Right lobe of liver (tissue), 6 donors: Measurements from ENCODE around the gene HPS5. TPM values are rescaled to one million over a fixed set of nuclear protein-coding genes. Genes with fewer than 3 reads are reported as not detected.

Experiments
- ATAC-seq, 4 donors: fragments of 200-7000 bp; cut with Tn5 transposase; one replicate each; pipeline ENCODE4 v1.9.1; 2020; ENCODE audit warnings: mild to moderate bottlenecking in 4 of 4, moderate library complexity in 4 of 4
- DNase-seq, 3 donors: peaks; one replicate each; pipeline ENCODE4 v3.0.0-alpha.2; 2020
- H3K27ac ChIP-seq, 3 donors: fragments of 200-600 bp; one replicate each; pipeline ENCODE4 v1.8.0; 2022
- H3K27me3 ChIP-seq, 2 donors: fragments of 200-600 bp; one replicate each; pipeline ENCODE4 v1.8.0; 2022
- H3K36me3 ChIP-seq, 4 donors: fragments of 200-600 bp; sonication (generic) in 1 of 4; one replicate each; pipeline versions ENCODE4 v1.5.1 to v1.8.0; 2017 to 2022; ENCODE audit warnings: control low read depth in 1 of 4
- H3K4me1 ChIP-seq, 4 donors: fragments of 200-600 bp; sonication (generic) in 1 of 4; one replicate each; pipeline versions ENCODE4 v1.5.1 to v1.8.0; 2017 to 2022; ENCODE audit warnings: control low read depth in 1 of 4
- H3K4me3 ChIP-seq, 3 donors: fragments of 200-600 bp; one replicate each; pipeline ENCODE4 v1.8.0; 2022
- H3K9me3 ChIP-seq, 4 donors: fragments of 200-600 bp; sonication (generic) in 1 of 4; one replicate each; pipeline versions ENCODE4 v1.5.1 to v1.8.0; 2017 to 2022; ENCODE audit warnings: control low read depth in 1 of 4
- POLR2A ChIP-seq: fragments of 450-650 bp; IDR thresholded peaks from one replicate; pipeline ENCODE4 v1.6.1; 2017; ENCODE audit warnings: antibody characterized with exemption, mild to moderate bottlenecking
- WGBS: methylation state at CpG from one replicate; pipeline ENCODE4 v1.1.6; 2018; ENCODE audit warnings: low coverage, low lambda C conversion rate; ENCODE audit not compliant: insufficient coverage; ENCODE audit errors: missing lambda C conversion rate; 5-methylcytosine and 5-hydroxymethylcytosine counted together
- intact Hi-C, 2 donors: fragments of 100-400 bp; cut with DNase I; formaldehyde crosslinking; loops; one replicate each; pipeline versions ENCODE4 v1.11.2 to v1.14.1; 2022
- total RNA-seq, 6 experiments: library from RNA; depleted of rRNA in 2 of 6; stranded (reverse); fragments of >200 nt in 2 of 6; fragmentation: NEBNext Ultra II Directional in 3 of 6; extraction: Animal tissue kit (Norgen Biotek cat#: 25700) in 3 of 6; gene quantifications; one replicate each; pipeline versions ENCODE4 v1.1.0 to v1.2.4, GENCODE V29; 2016 to 2023
- TF ChIP-seq, protein P1 (sequence below), 4 donors: fragments of 200-600 bp in 3 of 4; fragments of 450-650 bp in 1 of 4; IDR thresholded peaks; one replicate each; pipeline versions ENCODE4 v1.5.1 to v1.8.0; 2016 to 2022; ENCODE audit warnings: antibody characterized with exemption in 4 of 4, mild to moderate bottlenecking in 2 of 4
- donor health status: DM: no; HTN: yes; CAD: no.
- donor health status: DM: no; HTN: no; CAD: no.
- donor health status: DM: no; HTN: no; CAD: no.
- donor health status: DM: no; HTN: yes; CAD: no.
- donor health status: DM: no; HTN: yes; CAD: no.

HPS5 gene
- total RNA-seq, 6 experiments from 2014 or later = 20.2 to 87.0 (median 41.7) TPM

DNA sequence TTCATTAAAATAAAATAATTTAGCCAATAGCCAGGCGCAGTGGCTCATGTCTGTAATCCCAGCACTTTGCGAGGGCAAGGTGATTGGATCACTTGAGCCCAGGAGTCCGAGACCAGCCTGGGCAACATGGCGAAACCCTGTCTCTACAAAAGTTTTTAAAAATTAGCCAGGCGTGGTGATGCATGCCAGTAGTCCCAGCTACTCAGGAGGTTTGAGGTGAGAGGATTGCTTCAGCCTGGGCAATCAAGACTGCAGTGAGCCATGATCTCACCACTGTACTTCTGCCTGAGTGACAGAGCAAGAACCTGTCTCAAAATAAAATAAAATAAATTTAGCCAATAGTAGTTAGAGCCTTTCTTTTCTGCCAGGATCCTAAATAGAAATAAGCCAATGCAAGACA lies 12.2 kb downstream of the HPS5 start:
- no peaks in the 10 kb centered on the region for H3K27me3 ChIP-seq
- H3K27ac ChIP-seq = peak overlapping the region; percentile 39 to 75 (median 71)
- H3K4me1 ChIP-seq = peaks cover 0 to 41% (median 0%) of the 10 kb centered on the region in 4 donors
- peak; percentile 76 for TF ChIP-seq POLR2A
- TF ChIP-seq, protein P1, sequence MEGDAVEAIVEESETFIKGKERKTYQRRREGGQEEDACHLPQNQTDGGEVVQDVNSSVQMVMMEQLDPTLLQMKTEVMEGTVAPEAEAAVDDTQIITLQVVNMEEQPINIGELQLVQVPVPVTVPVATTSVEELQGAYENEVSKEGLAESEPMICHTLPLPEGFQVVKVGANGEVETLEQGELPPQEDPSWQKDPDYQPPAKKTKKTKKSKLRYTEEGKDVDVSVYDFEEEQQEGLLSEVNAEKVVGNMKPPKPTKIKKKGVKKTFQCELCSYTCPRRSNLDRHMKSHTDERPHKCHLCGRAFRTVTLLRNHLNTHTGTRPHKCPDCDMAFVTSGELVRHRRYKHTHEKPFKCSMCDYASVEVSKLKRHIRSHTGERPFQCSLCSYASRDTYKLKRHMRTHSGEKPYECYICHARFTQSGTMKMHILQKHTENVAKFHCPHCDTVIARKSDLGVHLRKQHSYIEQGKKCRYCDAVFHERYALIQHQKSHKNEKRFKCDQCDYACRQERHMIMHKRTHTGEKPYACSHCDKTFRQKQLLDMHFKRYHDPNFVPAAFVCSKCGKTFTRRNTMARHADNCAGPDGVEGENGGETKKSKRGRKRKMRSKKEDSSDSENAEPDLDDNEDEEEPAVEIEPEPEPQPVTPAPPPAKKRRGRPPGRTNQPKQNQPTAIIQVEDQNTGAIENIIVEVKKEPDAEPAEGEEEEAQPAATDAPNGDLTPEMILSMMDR (IDR thresholded peaks at IDR 0.05) = no peak
- ATAC-seq (peak; percentile 58 to 76 (median 68)), DNase-seq (peak in 1 of 3 donors; percentile 75)
- intact Hi-C loops = no loop called here
- H3K9me3 ChIP-seq = no peaks in the 10 kb centered on the region
- peak overlapping the region in 1 of 3 donors; percentile 45 for H3K4me3 ChIP-seq
- 63% methylated on average over 5 of the region's 5 CpGs for WGBS
- peaks cover 0 to 20% (median 17%) of the 10 kb centered on the region in 4 donors for H3K36me3 ChIP-seq

DNA sequence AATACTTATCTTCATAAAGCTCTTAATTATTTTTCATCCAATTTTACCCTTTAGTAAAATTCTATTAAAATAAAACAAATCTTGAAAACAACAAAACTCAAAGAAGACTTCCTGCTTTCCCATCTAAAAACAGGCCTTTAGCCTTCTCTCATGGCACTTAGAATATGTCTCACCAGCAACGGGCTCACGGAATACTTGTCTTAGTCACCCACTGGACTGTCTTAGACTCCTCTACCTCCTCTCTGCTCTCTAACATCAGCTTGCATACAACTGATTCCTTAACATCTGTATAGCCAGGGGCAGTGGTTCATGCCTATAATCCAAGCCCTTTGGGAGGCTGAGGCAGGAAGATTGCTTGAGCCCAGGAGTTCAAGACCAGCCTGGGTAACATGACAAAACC lies 13.7 kb downstream of the HPS5 start:
- H3K36me3 ChIP-seq = peaks cover 0 to 32% (median 23%) of the 10 kb centered on the region in 4 donors
- intact Hi-C loops = no loop called here
- H3K27ac ChIP-seq = peak overlapping the region in 1 of 3 donors; percentile 4
- H3K27me3 ChIP-seq = no peaks in the 10 kb centered on the region
- H3K4me1 ChIP-seq = peaks cover 0 to 46% (median 0%) of the 10 kb centered on the region in 4 donors
- no peak for DNase-seq
- TF ChIP-seq POLR2A = no peak
- TF ChIP-seq, protein P1 (IDR thresholded peaks at IDR 0.05) = no peak
- H3K4me3 ChIP-seq = peak overlapping the region in 1 of 3 donors; percentile 1
- no peaks in the 10 kb centered on the region for H3K9me3 ChIP-seq
- 97% methylated on average over 2 of the region's 2 CpGs for WGBS
- ATAC-seq = no peak

DNA sequence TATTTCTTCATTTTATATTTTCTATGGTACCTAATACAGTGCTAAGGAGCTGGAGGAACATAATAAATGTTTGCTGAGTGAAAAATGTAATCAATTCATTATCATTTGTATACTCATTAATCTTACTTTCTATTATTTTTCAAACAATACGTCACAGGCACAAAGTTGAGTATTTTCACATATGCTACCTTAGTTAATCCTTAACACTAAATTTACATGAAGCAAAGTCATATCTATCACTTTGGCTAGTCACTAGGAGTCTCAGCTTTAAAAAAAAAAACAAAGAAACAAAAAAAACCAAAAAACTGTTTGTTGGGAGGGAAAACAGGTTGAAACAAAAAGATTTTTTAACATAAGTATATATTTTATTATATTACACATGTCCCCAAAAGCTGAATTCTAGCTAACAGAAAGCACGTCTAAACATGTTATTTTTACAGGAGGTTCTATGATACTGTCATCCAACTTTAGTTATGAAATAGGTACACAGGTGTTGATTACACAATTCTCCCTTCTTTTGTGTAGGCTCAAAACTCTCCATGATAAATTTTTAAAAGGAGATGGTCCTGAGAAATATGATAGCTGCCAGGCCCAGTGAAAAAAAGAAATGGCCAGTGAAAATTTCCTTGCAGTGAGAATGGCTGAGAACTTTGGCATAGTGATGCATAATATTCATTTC lies 14.3 kb downstream of the HPS5 start:
- peak overlapping the region; percentile 4 to 18 (median 7) for H3K27ac ChIP-seq
- 30% methylated on average over 2 of the region's 2 CpGs for WGBS
- H3K9me3 ChIP-seq = no peaks in the 10 kb centered on the region
- H3K4me1 ChIP-seq = peaks cover 0 to 46% (median 0%) of the 10 kb centered on the region in 4 donors
- TF ChIP-seq POLR2A = no peak
- TF ChIP-seq, protein P1 (IDR thresholded peaks at IDR 0.05) = no peak
- H3K36me3 ChIP-seq = peaks cover 0 to 36% (median 27%) of the 10 kb centered on the region in 4 donors
- H3K4me3 ChIP-seq = peak overlapping the region in 1 of 3 donors; percentile 1
- intact Hi-C loops = no loop called here
- DNase-seq (no peak), ATAC-seq (peak in 3 of 4 donors; percentile 38 to 51 (median 40))
- no peaks in the 10 kb centered on the region for H3K27me3 ChIP-seq

DNA sequence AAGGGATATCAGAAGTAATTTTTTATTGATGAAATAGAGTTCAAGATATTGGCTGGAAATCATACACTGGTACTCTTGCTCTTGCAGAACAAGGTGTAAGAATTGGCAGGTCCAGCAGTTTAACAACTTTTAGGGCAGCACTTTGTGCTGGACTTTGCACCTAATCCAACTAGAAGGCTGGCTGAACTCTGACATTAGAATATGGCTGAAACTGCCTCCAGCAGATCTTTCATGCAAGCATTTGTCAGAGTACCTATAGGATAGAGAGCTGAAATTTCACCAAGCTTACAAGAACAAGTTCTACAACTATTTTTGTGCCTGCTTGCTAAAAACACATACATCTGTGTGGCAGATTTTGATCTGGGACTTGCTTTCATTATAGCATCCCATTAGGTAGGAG lies 17.2 kb downstream of the HPS5 start:
- H3K36me3 ChIP-seq = peaks cover 0 to 58% (median 40%) of the 10 kb centered on the region in 4 donors
- H3K4me1 ChIP-seq = peaks cover 0 to 28% (median 0%) of the 10 kb centered on the region in 4 donors
- TF ChIP-seq, protein P1 (IDR thresholded peaks at IDR 0.05) = no peak
- ATAC-seq (peak; percentile 56 to 78 (median 64)), DNase-seq (peak in 1 of 3 donors; percentile 49)
- no peak overlapping the region for H3K27ac ChIP-seq
- no peak overlapping the region for H3K4me3 ChIP-seq
- intact Hi-C loops = no loop called here
- H3K9me3 ChIP-seq = no peaks in the 10 kb centered on the region
- H3K27me3 ChIP-seq = no peaks in the 10 kb centered on the region
